KG1 (cell line): Measurements from ENCODE around the gene TNNC1.

Experiments
- DNase-seq: peaks from one replicate; lab custom pipeline; 2025; lab: John Stamatoyannopoulos, UW

The TNNC1 gene

DNA sequence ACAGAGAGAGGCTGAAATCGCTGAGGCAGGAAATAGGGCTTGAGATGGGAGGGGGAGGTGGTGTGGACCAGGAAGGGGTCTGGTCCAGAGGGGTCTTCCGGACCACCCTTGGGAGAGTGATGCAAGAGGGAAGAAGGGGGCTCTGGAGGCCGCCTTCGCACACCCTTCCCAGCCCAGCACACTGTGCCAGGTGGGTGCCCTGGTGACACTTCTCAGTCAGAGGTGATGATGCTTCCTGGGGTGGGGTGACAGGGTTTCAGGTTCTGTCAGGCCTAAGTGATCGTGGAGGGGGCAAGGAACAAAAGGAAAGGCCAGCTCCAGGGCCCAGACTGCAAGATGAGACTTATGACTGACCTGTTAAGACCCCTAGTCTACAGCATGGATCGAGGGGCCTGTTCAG is 21.6 kb downstream of the TNNC1 start:
- DNase-seq: no peak

DNA sequence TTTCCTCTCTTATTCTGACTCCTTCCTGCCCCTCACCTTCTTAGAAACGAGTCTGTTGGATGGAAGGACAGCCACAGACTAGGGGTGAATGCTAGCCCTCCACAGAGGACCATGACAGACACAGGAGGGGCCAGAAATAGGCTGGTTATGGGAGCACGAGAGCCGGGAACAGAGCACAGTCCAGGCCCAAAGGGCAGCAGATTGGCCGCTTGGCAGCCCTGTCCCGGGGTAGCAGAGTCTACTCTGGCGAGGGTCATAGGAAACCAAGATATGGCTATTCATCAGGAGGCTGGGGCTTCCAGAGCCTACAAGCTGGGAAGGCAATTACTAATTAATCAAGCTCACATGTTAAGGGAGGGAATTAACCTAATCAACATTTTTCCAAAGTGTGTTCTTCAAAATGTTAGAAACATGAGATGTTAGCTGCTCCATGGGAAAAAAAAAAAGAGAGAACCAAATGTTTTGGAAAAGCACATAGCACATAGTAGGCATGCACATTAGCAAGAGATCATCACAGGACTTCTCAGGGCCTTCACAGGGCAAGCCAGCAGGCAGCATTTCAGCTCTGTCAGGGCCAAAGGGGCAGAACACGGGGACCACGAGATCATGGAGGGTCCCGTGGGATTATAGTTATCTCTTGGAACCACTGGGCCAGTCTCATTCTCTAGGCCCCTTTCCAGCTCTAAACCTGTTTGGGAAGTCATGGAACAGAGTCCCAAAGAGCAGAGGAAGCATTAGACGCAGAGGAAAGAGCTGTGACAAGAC is 22.2 kb downstream of the TNNC1 start:
- DNase-seq: no peak

DNA sequence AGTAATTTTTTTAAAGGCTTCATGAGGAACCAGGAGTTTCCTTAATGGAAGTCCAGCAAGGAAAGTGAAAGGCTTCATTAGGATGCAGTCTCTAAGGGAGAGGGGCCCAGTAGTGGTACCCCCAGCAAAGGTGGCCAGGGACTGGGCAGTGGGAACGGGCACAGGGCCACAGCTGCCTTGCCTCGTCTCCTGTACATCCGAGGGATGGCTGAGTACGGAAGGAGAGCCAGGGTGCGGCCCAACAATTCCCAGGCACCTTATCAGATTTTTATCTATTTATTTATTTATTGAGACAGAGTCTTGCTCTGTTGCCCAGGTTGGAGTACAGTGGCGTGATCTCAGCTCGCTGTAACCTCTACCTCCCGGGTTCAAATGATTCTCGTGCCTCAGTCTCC is 23.4 kb downstream of the TNNC1 start:
- DNase-seq: no peak

DNA sequence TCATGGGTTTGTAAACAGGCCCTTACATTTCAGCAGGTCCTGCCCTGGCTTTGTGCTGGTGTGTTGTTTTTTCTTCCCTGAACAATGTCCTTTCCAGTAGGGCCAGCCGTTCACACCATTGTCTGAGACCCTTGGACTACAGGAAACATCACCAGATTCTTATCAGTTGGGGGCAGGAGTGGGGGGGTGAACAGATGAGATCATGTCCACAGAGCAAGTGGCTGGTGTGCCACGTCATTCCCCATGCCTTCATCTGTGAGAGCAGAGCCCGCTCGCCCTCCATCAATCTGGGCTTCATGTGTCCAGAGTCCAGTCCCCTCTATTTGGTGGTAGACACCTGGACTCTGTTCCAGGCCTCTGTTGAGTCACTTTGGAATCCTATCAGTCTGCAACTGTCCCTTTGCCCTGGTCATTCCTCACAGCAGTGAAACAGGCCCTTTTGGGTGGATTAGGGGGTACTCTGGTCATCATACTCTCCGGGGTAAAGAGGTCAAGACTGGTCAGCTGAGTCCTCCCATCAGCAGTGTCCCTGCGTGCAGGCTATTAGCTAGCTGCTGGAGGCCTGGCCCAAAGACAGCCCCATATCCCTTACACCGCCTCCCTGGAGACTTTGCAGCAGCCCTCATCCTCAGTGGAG is 23.9 kb downstream of the TNNC1 start:
- DNase-seq: no peak

DNA sequence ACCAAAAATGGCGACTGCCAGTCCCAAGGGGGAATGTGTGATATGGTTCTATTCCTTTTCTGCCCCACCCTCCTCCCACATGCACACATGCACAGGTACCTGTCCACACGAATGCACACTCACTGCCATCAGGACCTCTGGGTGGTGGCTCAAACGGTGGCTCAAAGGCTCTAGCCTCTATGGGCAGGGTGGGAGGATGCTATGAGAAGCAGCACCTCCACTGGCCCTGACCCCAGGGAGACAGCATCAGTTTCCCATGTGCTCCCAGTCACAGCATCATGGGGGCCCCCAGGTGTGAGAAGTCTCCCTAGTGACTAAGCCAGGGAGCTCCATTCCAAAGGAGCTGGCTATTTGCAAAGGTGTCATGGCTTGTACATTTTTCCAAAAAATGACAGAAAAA is 24.8 kb downstream of the TNNC1 start:
- DNase-seq: no peak

DNA sequence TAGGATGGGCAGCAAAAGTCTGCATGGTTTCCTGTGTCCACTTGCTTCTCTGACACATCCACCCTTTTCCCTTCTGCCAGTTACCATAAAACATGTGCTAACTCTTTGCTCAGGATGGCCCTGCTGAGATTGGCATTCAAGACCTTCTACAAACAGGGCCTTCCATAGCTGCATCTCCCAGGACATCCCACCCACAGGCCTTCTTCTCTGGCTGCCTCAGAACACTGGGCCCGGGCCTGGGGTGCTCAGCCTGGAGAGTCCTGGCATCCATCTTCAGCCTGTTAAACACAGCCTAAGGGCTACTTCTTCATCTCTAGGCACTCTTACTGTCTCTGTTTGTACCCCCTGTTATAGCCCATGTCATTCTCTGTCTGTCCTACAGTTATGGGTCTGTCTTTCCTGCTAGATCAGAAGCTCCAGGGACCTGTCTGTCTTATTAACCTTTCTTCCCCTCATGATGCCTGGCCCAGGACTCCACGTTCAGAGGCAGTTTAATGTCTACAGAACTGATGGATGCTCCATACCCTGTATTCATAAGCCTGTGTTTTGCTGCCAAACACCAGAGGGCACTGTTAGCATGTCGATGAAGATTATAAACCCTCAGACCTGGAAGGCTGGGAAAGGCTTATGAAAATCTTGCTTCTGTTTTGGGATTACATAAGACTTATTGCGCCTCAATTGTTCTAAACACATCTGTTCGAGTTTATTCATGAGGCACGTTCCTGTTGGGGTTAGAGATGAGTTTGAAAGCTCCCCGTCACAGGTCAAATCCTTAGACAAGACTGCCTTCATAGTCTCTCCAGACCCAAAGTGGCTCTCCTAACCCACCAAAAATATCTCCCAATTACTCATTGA is 25.5 kb downstream of the TNNC1 start:
- DNase-seq: peak; percentile 3

DNA sequence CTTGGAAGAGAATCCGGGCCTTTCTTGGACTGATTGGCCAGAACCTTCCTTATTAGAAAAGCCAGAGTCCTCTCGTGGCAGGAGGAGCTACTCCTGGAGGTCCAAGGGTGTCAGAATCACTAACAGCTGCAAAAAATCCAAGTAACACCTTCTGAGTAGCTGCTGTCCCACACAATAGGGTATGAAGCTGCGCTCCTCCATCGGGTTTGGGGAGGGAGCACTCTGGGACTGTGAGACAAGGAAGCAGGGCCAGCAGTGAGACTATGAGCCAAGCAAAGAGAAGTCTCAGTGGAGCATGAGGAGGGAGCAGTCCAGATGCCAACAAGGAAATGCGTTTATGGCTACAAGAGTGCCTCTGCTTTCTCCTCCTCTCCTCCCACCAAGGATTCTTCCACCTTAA is 30.7 kb downstream of the TNNC1 start:
- no peak for DNase-seq

DNA sequence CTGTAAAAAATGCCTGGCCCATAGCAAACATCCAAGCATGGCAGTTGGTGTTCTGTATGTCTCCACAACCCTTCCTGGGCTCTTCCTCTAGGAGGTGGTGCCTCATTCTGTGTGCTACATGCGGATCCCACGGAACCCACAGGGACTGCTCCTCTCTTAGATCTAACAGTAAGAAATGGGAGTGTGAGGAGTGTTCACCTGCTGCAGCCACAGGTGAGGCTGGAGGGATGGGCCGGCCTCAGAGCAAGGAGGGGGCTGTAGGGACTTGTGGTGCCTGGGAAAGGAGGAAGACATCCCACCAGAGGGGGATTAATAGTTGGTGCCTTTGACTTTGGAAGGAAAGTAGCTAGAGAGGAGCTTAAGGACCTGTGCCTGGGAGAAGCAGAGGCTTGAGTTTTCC is 31.2 kb downstream of the TNNC1 start:
- no peak for DNase-seq

DNA sequence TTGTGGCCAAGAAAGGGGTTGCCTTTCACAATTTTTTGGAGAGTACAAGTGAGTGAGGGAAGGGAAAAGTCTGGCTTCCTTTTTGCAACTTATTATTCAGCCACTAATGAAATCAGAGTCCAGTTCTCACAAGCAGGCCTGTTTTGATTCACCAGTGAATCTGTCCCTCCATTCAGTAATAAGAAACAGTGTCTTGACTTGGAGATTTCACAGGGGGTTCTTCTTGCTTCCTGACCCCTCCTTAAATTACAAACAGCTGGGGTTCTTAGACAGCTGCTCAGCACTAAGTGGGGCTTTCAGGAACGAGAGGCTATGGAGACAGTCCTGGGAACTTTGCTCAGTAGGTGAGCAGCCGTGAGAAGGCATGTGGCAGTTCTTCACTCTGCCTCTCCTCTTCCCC is 33.5 kb downstream of the TNNC1 start:
- no peak for DNase-seq

DNA sequence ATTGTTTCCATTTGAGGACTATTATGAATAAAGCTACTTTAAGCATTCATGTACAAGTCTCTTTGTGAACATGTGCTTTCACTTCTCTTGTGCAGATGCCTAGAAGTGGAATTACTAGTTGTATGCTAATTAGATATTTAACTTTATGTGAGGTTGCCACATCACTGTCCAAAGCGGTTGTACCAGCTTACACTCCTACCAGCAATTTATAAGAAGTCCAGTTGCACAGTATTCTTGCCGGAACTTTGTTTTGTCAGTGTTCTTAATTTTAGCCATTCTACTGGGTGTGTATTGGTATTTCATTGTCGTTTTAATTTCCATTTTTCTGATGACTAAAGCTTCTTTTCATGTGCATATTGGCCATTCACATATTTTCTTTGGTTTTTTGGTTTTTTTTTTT is 38.0 kb downstream of the TNNC1 start:
- DNase-seq: no peak

DNA sequence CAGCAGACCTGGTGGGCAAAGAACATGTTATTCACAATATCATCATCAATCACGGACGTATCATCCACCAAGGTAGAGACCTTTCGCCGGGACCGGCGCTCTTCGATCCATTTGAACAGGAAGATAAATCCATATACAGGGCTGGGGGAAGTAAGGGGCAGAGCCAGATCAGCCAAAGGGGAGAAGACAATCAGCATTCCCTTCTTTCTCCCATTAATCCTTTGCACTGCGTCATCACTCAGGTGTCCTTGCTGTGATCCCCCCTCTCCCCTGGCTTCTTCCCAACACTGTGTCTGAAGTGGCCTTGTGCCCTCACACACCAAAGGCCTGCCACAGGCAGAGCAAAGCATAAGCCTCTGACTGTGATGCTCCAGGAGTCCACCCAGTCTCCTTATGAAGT is 45.4 kb downstream of the TNNC1 start:
- no peak for DNase-seq

DNA sequence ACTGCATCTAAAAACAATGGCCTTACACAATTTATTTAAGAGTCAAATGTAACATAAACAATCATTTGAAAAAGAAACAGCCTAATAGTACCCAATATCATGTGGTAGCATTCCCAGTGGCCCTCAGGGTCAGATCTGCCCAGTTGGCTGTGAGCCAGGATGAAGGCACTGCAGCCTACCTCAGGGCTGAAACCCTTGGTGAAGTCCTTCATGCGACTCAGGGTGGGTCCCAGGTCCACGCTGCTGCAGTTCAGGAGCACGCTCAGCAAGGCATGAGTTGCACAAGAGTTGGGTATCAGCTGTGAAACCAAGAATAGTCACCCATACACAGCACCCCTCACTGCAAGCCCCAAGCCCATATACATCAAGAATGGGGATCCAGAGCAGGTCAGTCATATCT is 46.1 kb downstream of the TNNC1 start:
- no peak for DNase-seq

DNA sequence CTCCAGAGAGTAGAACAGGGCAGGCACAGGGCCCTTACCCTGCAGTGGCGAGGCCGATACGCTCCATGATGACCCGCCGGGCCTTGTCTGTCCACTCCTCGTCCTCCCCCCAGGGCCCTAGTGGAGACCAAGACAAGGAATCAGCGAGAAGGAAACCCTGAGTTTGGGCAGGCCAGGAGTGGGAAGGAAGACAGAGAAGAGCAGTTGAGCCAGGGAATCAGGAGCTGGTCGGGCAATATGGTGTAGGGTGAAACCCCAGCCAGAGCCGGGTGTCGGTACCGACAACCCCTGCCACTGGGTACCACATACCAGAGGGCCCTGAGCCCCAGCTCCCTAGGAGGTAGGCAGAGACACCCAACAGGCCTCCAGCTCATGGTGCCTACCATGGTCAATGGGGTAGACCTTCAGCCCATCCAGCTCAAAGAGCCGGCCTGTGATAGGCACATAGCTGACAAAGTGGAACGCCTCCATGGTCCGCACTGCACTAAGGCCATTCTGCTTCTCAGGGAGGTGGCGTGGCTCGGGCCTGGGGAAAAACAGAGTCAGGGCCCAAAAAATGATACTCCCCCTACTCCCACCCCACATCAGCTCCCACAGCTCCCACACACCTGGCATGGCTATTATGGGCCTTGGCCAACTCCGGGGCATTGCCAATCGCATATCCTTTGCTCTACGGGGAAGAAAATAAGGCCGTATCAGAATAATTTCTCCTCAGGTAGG is 46.9 kb downstream of the TNNC1 start:
- no peak for DNase-seq

DNA sequence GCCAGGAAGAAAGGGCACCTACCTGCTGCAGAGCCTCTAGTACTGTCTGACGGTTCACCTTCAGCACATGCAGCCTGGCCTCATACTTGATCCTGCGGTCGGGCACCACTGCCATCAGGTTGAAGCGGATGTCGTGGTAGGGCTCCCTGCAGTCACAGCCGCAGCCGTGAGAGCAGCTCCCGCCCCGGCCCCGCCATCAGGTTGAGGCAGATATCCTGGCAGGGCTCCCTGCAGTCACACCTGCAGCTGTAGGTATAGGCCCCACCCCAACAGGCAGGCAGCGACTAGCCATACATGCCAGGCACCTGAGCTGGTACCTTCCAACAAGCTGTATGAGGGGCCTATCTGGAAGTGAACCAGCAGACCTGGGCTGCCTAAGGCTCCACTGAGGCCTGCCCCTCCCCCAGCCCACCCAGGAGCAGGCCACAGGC is 47.6 kb downstream of the TNNC1 start:
- DNase-seq: no peak

DNA sequence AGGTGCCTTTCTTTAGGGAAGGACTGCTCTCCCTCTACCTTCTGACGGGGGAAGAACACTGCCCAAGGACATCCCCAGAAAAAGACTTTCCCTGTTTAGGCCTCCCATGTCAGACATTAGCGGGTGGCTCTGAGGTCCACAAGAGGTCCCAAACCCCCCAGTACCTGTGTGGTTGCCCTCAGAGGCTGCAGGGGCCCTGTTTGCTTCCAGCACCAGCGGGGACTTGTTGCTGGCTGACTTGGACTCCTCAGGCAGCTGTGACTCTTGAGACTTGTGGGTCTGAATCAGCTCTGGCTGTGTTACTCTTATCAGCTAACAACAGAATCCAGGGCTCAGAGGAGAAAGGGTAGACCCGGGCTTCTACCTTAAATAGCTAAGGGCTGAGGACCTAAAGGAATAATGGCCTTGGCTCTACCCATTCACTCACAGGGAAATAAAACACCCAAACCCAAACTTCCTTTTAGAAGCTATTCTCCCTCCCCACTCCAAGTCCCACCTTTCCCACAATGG is 48.2 kb downstream of the TNNC1 start:
- DNase-seq: no peak

DNA sequence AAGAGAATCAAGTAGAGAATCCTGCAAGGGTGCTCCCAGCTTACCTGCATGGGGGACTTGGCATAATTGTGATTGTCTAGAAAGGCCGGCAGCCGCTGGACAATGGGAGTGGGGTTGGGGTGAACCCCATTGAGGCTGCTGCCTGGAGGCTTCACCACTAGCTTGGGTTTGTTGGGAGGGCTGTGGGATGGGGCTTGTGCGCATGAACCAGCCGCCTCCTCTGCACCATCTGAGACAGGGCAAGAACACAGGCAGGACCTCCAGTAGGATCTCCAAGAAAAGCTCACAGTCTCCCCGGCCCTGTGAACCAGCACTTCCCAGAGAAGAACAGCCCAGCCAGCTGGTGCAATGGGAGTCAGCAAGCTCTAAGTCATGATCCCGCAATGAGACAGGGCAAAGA is 48.8 kb downstream of the TNNC1 start:
- DNase-seq: no peak

DNA sequence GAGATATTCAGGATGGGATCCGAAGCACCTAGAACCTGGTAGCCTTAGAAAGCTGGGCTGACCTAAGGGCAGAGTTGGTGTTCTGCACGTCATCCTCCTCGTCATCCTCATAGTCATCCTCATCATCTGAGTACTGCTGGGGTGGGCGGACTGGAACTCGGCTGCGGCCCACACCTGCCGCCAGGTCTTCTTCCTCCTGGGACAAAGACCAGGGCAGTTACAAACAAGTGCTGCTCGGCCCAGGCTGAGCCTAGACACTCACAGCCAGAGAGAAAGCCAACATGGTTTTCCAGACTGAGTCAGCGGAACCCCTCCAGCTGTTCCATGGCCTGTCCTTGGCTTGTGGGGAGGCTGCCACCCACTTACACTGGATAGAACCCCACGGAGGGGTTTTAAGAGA is 49.5 kb downstream of the TNNC1 start:
- DNase-seq: no peak

DNA sequence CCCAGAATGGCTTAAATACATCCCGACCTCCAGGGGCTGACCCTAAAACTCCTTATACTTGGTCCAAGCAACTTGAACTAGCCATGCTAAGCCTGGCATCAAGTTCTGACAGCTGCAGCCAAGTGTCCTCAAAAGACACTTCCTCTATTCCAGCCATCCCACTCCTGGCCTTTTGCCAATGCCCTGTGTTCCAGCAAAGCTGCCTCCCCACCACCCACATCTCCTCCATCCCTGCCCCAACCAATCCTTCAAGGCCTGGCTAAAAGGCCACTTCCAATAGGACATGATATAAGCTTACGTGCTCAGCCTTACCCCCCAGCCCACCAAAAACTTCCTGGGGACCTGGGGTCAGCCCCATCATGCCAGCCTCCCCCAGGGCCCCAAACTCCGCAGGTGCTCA is 49.9 kb downstream of the TNNC1 start:
- DNase-seq: no peak

DNA sequence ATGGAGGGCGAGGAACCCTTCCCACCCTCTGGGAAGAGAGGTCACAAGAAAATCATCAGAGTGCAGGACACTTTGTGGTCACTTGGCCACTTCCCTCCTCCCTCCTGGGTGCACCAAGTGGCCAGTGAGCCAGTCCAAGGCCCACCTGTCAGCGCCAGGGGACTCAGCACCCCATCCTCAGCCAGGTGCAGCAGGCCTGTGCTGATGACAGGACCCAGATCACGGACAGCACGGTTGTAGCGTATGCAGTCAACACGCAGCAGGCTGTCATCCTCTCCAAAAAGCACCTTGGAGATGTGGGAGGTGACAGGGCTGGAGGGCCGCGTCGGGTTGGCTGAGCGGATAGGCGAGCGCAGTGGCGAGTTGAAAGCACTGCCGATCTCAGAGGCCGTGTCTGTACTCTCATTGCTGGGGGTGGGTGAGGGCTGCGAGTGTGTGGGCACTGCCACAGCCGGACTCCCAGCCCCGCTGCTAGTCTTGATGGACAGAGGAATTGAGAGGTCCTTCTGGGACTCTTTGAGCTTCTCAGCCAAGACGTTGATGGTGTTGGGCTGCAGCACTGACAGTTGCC is 50.5 kb downstream of the TNNC1 start:
- DNase-seq: no peak

DNA sequence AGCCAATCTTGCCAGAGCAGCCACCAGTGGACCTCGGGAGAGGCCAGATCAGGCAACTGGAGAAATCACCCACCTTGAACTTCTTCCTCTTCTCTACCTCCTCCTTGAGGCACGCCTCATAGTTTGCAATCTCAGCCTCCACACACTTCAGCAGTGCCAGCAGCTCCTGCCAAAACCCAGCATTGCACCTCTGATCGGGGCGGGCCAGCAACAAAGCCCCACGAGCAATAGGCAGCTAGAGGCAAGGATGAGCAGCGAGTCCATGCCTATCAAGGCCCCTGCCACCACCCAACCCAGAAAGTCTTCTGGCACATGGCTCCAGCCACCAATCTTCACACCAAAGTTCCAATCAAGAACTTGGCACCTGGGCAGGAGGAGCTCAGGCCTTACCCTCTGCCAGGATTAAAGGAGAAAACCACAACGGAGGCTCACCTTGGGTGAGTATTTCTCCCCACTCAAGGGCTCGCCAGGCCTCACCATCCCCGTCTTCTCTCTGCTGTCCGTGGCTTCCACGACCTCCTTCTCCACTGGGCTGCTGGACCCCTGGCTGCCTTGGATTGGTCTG is 51.1 kb downstream of the TNNC1 start:
- no peak for DNase-seq

DNA sequence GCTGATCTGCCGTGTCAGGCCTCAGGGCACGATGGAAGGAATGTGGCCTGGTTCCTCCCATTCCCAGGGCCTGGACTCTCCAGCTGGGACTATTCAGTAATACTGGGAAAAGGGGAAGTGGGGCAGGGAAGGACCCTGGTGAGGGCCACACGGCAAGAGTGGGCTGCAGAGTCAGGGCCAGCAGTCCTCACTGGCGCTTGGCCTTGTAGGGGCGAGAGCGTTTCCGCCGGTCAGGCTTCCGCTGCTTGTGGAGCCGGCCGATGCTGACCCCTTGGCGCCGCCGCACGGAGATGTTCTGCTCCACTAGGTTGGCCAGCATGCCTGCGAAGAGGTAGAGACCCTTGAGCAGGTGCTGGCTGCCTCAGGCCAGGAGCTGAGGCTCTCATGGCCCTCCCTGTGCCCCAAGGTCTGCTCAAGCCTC is 51.7 kb downstream of the TNNC1 start:
- DNase-seq: no peak
